MCF 10A (cell line): ENCODE measurements around the gene HABP2. TPM values are rescaled to one million over a fixed set of nuclear protein-coding genes. Genes with fewer than 3 reads are reported as not detected.

ENCODE experiments used
- BruUV-seq: library from RNA; stranded (reverse); fragments of 400-500 nt; replicated peaks from 2 replicates; lab custom pipeline; 2021; lab: Mats Ljungman, UMichigan
- CTCF ChIA-PET: fragments of 300-600 bp; sonication (Branson Sonifier 250); formaldehyde crosslinking; extraction: SDS; loops from one replicate; lab custom pipeline; 2021; ENCODE audit warnings: antibody characterized with exemption, inconsistent platforms; lab: Yijun Ruan, JAX
- POLR2A ChIA-PET: fragments of 300-600, 350-650 bp; sonication (Branson Sonifier 250); formaldehyde crosslinking; extraction: SDS; loops from one replicate; lab custom pipeline; 2020; ENCODE audit warnings: antibody characterized with exemption, inconsistent platforms; lab: Yijun Ruan, JAX
- DNase-seq: peaks from one replicate; pipeline ENCODE4 v3.0.0-alpha.2; 2018; ENCODE audit not compliant: unreplicated experiment
- H3K27ac Mint-ChIP-seq: one replicate; pipeline ENCODE4 v1.8.0; 2022; ENCODE audit warnings: mild to moderate bottlenecking, low read depth, mixed read lengths; ENCODE audit not compliant: unreplicated experiment
- H3K27me3 Mint-ChIP-seq: one replicate; pipeline ENCODE4 v1.8.0; 2022; ENCODE audit warnings: mixed read lengths; ENCODE audit not compliant: insufficient read depth, unreplicated experiment
- H3K36me3 Mint-ChIP-seq: one replicate; pipeline ENCODE4 v1.8.0; 2022; ENCODE audit warnings: mild to moderate bottlenecking, moderate library complexity, mixed read lengths; ENCODE audit not compliant: insufficient read depth, unreplicated experiment
- H3K4me1 Mint-ChIP-seq: one replicate; pipeline ENCODE4 v1.8.0; 2022; ENCODE audit warnings: mixed read lengths; ENCODE audit not compliant: insufficient read depth, unreplicated experiment
- H3K4me3 Mint-ChIP-seq: one replicate; pipeline ENCODE4 v1.8.0; 2022; ENCODE audit warnings: mild to moderate bottlenecking, moderate library complexity, mixed read lengths; ENCODE audit not compliant: unreplicated experiment
- H3K9me3 Mint-ChIP-seq: one replicate; pipeline ENCODE4 v1.8.0; 2022; ENCODE audit warnings: mixed read lengths; ENCODE audit not compliant: unreplicated experiment
- intact Hi-C: fragments of 100-400 bp; cut with micrococcal nuclease; formaldehyde crosslinking; loops from 2 replicates; pipeline ENCODE4 v1.14.1; 2022
- total RNA-seq: library from RNA; stranded (reverse); gene quantifications from 2 replicates; pipeline ENCODE4 v1.2.3, GENCODE V29; 2022
- TF ChIP-seq, protein P1 (sequence below): fragments of 200-600 bp; IDR thresholded peaks from one replicate; pipeline ENCODE4 v1.8.0; 2022; ENCODE audit warnings: antibody characterized with exemption, mild to moderate bottlenecking; ENCODE audit not compliant: unreplicated experiment

The HABP2 gene
- total RNA-seq, 1 experiment from 2014 or later = not detected

DNA sequence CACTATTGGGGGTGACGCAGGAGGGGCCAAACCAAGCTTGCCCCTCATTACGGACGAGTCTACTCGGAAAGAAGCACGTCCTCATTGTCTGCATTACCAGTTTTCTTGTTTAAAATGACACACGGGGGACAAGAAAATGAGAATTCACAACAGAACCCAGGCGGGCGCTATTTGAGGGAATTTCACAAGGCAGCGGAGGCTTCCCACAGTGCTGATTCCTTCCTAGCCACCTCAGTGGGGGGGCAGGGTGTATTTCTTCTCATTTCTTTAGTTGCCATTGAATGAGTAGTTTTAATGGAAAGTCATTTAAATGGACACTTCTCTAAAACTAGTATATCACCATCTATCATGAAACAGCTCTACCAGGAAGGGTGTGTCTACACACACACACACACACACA lies 68.1 kb downstream of the HABP2 start:
- H3K4me3 Mint-ChIP-seq = no peak overlapping the region
- no peaks in the 10 kb centered on the region for H3K9me3 Mint-ChIP-seq
- no peak for DNase-seq
- H3K27me3 Mint-ChIP-seq = peaks cover 60% of the 10 kb centered on the region
- H3K4me1 Mint-ChIP-seq = no peaks in the 10 kb centered on the region
- intact Hi-C loops = no loop called here
- BruUV-seq = no TSS peak
- CTCF ChIA-PET = interaction anchor here (0.7 to 1.5 kb wide), 2 partner anchors 58 to 1104 kb away, joined by 3 to 4 read pairs; no protein-coding TSS in a partner anchor
- POLR2A ChIA-PET = no interaction called here
- no peak overlapping the region for H3K27ac Mint-ChIP-seq
- H3K36me3 Mint-ChIP-seq = peaks cover 7% of the 10 kb centered on the region
- TF ChIP-seq, protein P1, sequence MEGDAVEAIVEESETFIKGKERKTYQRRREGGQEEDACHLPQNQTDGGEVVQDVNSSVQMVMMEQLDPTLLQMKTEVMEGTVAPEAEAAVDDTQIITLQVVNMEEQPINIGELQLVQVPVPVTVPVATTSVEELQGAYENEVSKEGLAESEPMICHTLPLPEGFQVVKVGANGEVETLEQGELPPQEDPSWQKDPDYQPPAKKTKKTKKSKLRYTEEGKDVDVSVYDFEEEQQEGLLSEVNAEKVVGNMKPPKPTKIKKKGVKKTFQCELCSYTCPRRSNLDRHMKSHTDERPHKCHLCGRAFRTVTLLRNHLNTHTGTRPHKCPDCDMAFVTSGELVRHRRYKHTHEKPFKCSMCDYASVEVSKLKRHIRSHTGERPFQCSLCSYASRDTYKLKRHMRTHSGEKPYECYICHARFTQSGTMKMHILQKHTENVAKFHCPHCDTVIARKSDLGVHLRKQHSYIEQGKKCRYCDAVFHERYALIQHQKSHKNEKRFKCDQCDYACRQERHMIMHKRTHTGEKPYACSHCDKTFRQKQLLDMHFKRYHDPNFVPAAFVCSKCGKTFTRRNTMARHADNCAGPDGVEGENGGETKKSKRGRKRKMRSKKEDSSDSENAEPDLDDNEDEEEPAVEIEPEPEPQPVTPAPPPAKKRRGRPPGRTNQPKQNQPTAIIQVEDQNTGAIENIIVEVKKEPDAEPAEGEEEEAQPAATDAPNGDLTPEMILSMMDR = no peak

DNA sequence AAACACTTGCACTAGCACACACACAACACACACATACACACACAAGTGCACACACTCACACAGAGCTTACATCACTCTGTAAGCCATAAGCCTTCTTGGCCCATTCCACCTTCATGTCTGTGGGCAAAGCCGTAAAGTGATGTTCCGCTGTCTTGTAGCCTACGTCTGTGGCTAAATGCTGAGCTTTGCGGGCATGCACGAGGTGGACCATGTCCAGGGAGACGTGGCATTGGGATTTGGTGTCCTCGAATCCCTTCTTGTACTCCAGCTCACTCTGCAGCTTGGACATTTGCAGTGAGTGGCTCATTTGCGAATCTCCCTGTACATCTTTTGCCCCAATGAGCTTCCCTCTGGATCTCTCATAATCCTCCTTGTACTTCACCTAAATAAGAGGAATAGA lies 68.9 kb downstream of the HABP2 start:
- TF ChIP-seq, protein P1 = no peak
- no peaks in the 10 kb centered on the region for H3K4me1 Mint-ChIP-seq
- ChIA-PET CTCF (interaction anchor here (0.6 to 1.5 kb wide), 2 partner anchors 59 to 1201 kb away, joined by 3 to 4 read pairs; no protein-coding TSS in a partner anchor), POLR2A (no interaction called here)
- H3K27ac Mint-ChIP-seq = no peak overlapping the region
- intact Hi-C loops = no loop called here
- peaks cover 60% of the 10 kb centered on the region for H3K27me3 Mint-ChIP-seq
- no TSS peak for BruUV-seq
- no peak for DNase-seq
- no peak overlapping the region for H3K4me3 Mint-ChIP-seq
- H3K9me3 Mint-ChIP-seq = no peaks in the 10 kb centered on the region
- H3K36me3 Mint-ChIP-seq = peaks cover 7% of the 10 kb centered on the region

DNA sequence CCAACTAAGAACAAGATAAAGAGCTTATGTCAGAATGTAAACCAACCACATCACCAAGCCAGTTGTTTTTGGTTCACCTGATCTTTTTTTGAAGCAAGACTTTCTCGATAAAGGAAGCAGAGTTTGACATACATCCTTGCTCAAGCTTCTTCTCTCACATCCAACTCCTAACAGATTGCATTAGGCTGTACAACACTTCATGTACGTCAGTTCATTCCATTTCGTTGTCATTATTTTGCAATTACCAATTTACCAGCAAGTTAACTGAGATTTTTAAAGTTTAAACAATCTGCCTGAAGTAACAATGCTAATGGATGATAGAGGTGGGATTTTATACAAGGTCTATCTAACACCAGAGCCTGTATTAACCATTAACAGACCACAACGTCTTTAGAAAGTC lies 70.0 kb downstream of the HABP2 start:
- intact Hi-C loops = no loop called here
- DNase-seq = no peak
- Mint-ChIP-seq H3K27ac (no peak overlapping the region), H3K4me1 (no peaks in the 10 kb centered on the region), H3K4me3 (no peak overlapping the region), H3K9me3 (no peaks in the 10 kb centered on the region), H3K36me3 (peaks cover 7% of the 10 kb centered on the region), H3K27me3 (peaks cover 61% of the 10 kb centered on the region)
- no TSS peak for BruUV-seq
- POLR2A ChIA-PET = no interaction called here
- CTCF ChIA-PET = no interaction called here
- TF ChIP-seq, protein P1 = no peak

DNA sequence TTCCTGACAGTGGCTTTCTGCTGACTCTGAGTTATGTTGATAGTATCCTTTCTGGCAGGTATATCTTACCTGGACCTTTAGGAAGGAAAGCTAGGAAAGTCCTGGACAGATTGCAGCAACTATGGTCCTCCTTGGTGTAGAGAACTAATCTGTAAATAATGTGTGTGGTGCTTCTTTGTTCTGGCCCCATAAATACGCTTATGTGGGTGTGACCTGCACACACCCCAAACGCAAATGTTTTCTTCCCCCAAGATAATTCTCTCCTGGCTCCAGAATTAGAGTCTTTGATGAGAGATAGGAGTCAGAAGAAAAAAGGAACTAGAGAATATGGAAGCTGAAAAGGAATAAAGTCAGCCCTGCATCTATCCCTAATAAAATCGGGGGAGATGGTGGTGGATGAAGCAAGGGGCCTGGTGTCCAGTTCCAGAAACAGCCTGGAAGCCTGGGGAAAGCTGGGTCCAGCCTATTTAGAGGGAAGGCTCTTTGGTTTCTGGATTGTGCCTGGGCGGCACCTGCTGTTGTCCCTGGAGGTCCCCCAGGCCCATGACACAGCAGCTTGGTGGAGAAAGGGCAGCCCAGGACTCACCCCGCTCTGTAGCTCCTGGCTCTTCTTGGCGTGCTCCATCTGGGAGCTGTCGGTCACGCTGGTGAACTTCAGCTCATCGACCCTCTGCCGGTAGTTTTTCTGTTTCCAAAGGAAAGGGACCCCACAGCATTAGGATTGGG lies 72.8 kb downstream of the HABP2 start:
- Mint-ChIP-seq H3K4me3 (no peak overlapping the region), H3K27me3 (peaks cover 61% of the 10 kb centered on the region), H3K36me3 (no peaks in the 10 kb centered on the region), H3K9me3 (no peaks in the 10 kb centered on the region), H3K27ac (no peak overlapping the region), H3K4me1 (no peaks in the 10 kb centered on the region)
- CTCF ChIA-PET = interaction anchor here (0.6 to 1.2 kb wide), 2 partner anchors 13 to 15 kb away, joined by 3 to 5 read pairs; no protein-coding TSS in a partner anchor
- BruUV-seq = no TSS peak
- intact Hi-C loops = no loop called here
- TF ChIP-seq, protein P1 = no peak
- no peak for DNase-seq
- POLR2A ChIA-PET = no interaction called here
